GM21576 (cell line): ENCODE data around the gene A4GNT.
"Not testable (repeated sequence)": the region's sequence is repeated elsewhere in the genome, so short reads cannot be mapped to it uniquely, and the experiment has no call there.

ENCODE experiments used
- ATAC-seq: cut with Tn5 transposase; IDR thresholded peaks from one replicate; pipeline ENCODE4 v1.9.1; 2021; ENCODE audit warnings: mild to moderate bottlenecking, moderate library complexity; ENCODE audit not compliant: unreplicated experiment

A4GNT gene

GRCh38 chr3:138119423-138119766 is 12.8 kb downstream of the A4GNT start:
- ATAC-seq = no peak

DNA sequence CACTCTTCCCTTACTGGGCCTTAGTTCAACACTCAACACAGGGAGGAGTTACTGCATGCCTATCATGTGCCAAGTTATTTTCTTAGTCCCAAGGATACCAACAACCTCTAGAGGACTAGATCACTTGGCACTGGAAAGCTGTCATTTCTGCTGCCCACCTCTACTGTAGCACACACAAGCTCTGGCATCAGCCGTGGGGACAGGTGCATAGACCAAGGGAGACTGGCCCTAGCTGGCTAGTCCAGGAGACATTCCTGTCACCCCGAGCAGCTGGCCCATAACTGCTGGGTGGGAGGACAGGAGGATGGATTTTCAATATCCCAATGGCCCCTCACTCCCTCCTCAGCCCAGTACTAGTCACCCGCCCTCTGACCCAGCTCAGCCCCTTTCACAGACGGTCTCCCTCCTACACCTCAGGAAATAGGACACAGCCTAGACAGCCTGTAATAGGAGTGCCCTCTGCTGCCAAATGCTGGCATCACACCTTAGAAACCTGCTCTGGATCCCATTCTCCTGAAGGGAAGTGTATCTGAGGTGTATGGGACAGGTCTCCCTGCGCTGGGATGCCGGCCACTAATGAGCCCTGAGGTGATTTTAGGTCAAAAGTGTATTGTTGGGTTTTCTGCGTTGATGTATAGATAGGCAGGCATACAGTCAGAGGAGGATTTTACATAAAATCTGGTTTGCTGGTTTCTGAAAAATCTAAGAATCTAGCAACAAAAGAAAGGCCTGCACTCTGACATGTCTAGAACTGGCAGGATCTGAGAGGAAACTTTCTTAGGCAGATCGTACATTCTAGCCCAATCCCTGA is 13.4 kb downstream of the A4GNT start:
- peak; percentile 63 for ATAC-seq

DNA sequence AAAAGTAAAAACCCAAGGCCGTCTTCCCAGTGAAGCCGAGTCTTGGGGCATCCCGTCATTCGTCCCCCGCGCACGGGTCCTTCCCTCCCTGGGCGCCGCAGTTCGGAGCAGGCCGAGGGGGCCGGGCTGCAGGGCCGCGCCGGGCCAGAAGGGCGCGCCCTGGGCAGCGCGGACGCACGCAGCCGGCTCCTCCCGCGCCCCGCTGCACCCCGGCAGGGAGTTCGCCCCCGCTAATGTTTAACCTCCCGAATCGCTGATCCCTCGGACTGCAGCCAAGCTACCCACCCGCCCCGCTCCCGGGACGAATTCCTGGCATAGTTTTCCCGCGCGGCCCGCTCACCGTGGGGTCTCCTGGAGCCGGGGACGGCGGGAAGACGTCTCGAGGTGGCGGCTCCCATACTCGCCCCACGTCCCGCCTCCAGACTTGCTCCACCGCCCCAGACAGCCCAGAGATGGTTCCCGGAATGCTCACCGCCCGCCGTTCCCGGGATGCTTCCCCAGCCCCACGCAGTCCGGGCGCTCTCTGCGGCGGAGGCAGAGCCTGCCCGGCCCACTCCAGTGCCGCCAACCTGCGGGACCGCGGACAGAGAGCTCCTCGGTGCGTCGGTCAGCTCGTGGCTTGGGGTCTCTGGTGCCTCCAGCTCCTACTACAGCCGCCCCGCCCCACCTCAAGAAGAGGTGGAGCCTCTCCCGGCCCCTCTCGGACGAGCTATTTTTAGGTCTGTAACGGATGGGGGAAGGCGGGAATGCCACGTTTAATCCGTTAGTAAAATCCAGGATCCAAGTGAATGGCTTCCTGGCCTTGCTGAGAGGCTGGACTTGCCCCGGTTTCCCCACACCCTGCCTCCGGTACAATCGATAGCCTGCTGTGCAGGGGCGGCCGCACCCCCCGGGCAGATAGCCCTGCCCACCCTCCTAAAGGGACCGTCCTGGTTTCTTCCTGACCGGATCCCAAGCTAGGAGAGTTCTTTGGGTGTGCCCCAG is 16.9 kb downstream of the A4GNT start, which contains the start of gene DZIP1L:
DZIP1L (minus strand) TSS at position 621 of the 984 bp plus-strand sequence. CDS start 11,637 bp downstream, outside the sequence.
- ATAC-seq = peak; percentile 81

DNA sequence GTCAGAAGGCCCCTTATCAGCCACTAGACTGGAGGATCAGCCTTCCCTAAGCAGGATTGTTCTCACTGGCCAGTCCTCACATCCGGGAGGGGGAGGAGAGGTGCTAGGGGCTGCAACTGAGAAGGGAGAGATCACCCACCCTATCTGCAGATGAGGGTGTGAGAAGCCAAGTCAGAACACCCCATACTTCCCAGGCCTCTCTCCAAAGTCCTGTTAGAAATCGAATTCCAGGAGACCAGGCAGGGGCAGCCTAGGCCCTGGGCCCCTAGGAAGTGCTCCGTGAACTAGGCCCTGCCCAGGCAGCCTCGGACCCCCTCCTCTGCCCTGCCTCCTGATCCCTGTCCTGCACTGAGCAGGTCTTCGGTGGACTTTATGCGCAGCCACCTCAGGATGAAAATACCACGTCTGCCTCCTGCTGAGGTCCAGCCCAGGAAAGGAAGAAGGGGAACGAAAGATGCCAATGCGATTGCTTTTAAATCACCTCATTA is 17.7 kb downstream of the A4GNT start:
- no peak for ATAC-seq

- no peak for ATAC-seq
Observed at GRCh38 chr3:138113326-138113725, 18.9 kb downstream of the A4GNT start.

- no peak for ATAC-seq
Observed at GRCh38 chr3:138112362-138112761, 19.8 kb downstream of the A4GNT start.

- ATAC-seq = no peak
Observed at GRCh38 chr3:138105598-138105997, 26.6 kb downstream of the A4GNT start.

GRCh38 chr3:138103466-138103865 is 28.7 kb downstream of the A4GNT start:
- no peak for ATAC-seq

DNA sequence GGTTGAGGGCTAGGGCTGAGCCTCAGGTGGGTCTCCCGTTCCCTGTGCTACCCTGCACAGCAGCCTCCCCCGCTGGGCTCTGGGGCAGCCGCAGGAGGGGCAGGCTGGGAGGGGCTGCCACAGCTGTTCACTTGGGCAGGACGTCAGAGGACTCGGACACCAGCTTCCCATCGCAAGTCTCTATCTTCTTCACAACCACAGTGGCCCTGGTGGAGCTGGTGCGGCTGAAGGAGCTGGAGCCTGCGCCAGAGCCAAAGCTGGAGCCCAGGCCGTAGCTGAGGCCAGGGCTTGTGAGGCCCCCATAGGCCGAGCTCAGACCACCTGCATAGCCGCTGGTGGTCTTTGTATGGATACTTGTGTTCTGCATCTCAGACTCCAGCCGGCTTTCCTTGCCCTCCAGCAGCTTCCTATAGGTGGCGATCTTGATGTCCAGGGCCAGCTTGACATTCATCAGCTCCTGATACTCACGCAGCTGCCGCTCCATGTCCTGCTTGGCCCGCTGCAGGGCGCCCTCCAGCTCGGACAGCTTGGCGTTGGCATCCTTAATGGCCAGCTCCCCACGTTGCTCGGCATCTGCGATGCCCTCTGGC is 30.7 kb downstream of the A4GNT start:
- not testable (repeated sequence) for ATAC-seq

GRCh38 chr3:138099417-138099816 is 32.8 kb downstream of the A4GNT start:
- ATAC-seq = no peak

DNA sequence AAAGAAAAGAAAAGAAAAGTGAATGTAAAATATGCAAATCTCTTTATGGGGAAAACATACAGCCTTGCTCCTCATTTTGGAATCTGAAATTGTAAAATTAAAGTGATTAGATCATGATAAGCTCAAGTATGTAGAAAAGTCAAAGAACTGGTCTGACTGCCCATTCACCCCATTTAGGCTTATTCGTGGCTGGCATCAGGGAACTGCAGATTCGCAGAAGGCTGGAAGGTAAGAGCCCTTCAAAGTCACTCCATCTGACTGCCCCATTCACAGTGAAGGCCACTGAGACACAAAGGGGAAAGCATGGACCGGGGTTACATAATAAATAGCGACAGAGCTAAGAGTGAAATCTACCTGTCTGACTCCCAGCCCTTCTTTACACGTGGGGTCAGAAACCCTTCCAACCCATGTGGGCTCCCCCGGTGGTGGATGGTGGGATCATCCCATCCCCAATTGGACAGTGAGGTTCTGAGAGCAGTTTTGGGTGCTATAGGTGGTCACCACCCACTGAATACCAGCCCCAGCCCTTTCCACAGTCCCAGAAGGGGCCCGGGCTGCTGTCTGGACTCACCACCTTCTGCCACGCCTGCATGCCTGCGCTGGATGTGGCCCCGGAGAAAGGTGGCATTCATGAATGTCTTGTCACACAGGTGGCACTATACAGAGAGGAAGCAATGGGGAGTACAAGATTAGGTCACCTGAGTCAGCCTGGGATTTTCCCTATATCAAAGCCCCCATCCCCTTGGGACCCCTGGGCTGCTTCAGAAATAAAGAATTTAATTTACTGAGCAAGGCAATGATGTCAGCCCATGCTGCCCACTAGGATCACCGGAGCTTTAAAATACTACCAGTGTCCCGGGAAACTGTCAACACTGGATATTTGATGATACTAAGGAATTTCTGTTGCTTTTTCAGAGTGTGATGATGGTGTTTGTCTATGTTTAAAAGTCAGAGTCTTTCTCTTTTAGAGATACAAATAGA is 34.7 kb downstream of the A4GNT start:
- no peak for ATAC-seq

DNA sequence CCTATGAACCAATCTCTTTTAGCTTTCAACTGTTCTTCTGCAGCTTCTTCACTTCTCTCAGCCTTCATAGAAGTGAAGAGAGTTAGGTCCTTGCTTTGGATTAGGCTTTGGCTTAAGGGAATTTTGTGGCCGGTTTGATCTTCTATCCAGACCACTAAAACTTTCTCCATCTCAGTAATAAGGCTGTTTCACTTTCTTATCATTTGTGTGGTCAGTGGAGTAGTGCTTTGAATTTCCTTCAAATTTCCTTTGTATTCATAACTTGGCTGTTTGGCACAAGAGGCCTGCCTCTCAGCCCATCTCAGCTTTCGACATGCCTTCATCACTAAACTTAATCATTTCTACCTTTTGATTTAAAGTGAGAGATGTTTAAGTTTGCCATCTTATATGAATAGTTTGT is 38.5 kb downstream of the A4GNT start:
- ATAC-seq = no peak

DNA sequence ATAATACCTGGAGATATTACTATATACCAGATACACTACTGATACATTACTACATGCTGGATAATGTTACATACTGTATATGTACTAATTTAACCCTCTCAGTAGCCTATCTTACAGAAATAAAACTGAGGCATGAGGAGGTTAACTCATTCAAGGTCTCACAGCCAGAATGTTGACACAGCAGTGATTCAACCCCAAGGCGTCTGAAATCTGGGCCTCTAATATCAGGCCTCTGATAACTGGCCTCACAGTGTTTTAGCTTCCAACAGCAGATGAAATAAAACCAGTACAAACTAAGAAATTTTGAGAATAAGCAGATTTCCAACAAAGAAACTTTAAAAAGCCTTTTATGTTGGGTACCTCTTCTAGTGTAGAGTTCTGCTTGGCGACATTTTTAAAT is 40.2 kb downstream of the A4GNT start:
- no peak for ATAC-seq

- ATAC-seq = no peak
Observed at GRCh38 chr3:138089091-138089490, 43.1 kb downstream of the A4GNT start.

GRCh38 chr3:138085745-138086144 is 46.4 kb downstream of the A4GNT start:
- not testable (repeated sequence) for ATAC-seq

GRCh38 chr3:138084196-138084595 is 48.0 kb downstream of the A4GNT start:
- ATAC-seq = no peak

DNA sequence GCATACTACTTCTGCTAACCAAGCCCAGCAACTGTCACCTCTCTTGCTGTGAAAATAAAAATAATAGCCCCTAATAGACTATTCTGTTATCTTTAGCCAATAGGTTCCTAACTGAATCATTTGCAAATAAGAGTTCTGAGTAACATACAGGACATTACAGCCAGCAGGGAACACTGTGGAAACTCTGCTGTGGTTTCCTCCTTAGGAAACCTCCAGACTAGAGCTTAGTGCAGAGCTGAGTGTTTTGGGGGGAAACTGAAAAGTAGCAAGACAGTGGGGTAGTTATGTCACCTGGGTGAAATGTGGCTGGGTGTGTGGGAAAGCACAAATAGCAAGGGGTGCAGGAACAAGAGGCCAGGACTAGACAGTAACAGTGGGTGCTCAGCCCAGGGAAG is 49.2 kb downstream of the A4GNT start:
- ATAC-seq = no peak

- no peak for ATAC-seq
Observed at GRCh38 chr3:138082085-138082991, 49.9 kb downstream of the A4GNT start.
